ENCODE results near the gene MAP1LC3B. TPM values are rescaled to one million over a fixed set of nuclear protein-coding genes. Genes with fewer than 3 reads are reported as not detected.
"Not testable (repeated sequence)": the region's sequence is repeated elsewhere in the genome, so short reads cannot be mapped to it uniquely, and the experiment has no call there.

Gene MAP1LC3B
- polyA plus RNA-seq, 1 donor: 44.7 TPM

GRCh38 chr16:87360862-87361610 is 31.1 kb upstream of the MAP1LC3B start:
- peaks cover 58% of the 10 kb centered on the region for H3K36me3 ChIP-seq (ENCODE audit: control insufficient read depth, insufficient read depth, low read length)

GRCh38 chr16:87361916-87362619 is 30.1 kb upstream of the MAP1LC3B start:
- DNase-seq: no peak
- Histone ChIP-seq H3K27me3 (ENCODE audit: control insufficient read depth, insufficient read depth, low read length) (no peaks in the 10 kb centered on the region), H3K4me1 (ENCODE audit: control insufficient read depth, insufficient read depth, low read length) (no peaks in the 10 kb centered on the region), H3K4me3 (ENCODE audit: low read length) (no peak overlapping the region), H3K27ac (ENCODE audit: low read length) (no peak overlapping the region), H3K36me3 (ENCODE audit: control insufficient read depth, insufficient read depth, low read length) (peaks cover 57% of the 10 kb centered on the region), H3K9me3 (ENCODE audit: control insufficient read depth, low read depth, low read length) (no peaks in the 10 kb centered on the region)
- WGBS (ENCODE audit: insufficient coverage, low lambda C conversion rate): no CpG with 5 or more reads among the region's 8 CpGs

More at GRCh38 chr16:87360862-87361610, 31.1 kb upstream of the MAP1LC3B start:
- H3K4me1 ChIP-seq (ENCODE audit: control insufficient read depth, insufficient read depth, low read length): no peaks in the 10 kb centered on the region
- DNase-seq: no peak
- H3K27me3 ChIP-seq (ENCODE audit: control insufficient read depth, insufficient read depth, low read length): no peaks in the 10 kb centered on the region
- no CpG with 5 or more reads among the region's 16 CpGs for WGBS (ENCODE audit: insufficient coverage, low lambda C conversion rate)
- H3K9me3 ChIP-seq (ENCODE audit: control insufficient read depth, low read depth, low read length): no peaks in the 10 kb centered on the region
- no peak overlapping the region for H3K4me3 ChIP-seq (ENCODE audit: low read length)
- H3K27ac ChIP-seq (ENCODE audit: low read length): no peak overlapping the region

GRCh38 chr16:87362828-87363559 is 29.1 kb upstream of the MAP1LC3B start:
- 93% methylated on average over 3 of the region's 13 CpGs for WGBS (ENCODE audit: insufficient coverage, low lambda C conversion rate)
- not testable (repeated sequence) for H3K4me1 ChIP-seq (ENCODE audit: control insufficient read depth, insufficient read depth, low read length); H3K9me3 ChIP-seq (ENCODE audit: control insufficient read depth, low read depth, low read length); H3K27me3 ChIP-seq (ENCODE audit: control insufficient read depth, insufficient read depth, low read length); H3K4me3 ChIP-seq (ENCODE audit: low read length); DNase-seq; H3K27ac ChIP-seq (ENCODE audit: low read length)
- peaks cover 54% of the 10 kb centered on the region for H3K36me3 ChIP-seq (ENCODE audit: control insufficient read depth, insufficient read depth, low read length)

- H3K27me3 ChIP-seq (ENCODE audit: control insufficient read depth, insufficient read depth, low read length): no peaks in the 10 kb centered on the region
- H3K4me1 ChIP-seq (ENCODE audit: control insufficient read depth, insufficient read depth, low read length): no peaks in the 10 kb centered on the region
- H3K27ac ChIP-seq (ENCODE audit: low read length): no peak overlapping the region
- WGBS (ENCODE audit: insufficient coverage, low lambda C conversion rate): no CpG with 5 or more reads among the region's 17 CpGs
- DNase-seq: no peak
- no peaks in the 10 kb centered on the region for H3K9me3 ChIP-seq (ENCODE audit: control insufficient read depth, low read depth, low read length)
- no peak overlapping the region for H3K4me3 ChIP-seq (ENCODE audit: low read length)
- peaks cover 45% of the 10 kb centered on the region for H3K36me3 ChIP-seq (ENCODE audit: control insufficient read depth, insufficient read depth, low read length)
These were observed 28.2 kb upstream of the MAP1LC3B start for GRCh38 chr16:87363771-87364455.

GRCh38 chr16:87365021-87365713 is 27.0 kb upstream of the MAP1LC3B start:
- Histone ChIP-seq H3K4me1 (ENCODE audit: control insufficient read depth, insufficient read depth, low read length) (no peaks in the 10 kb centered on the region), H3K27me3 (ENCODE audit: control insufficient read depth, insufficient read depth, low read length) (no peaks in the 10 kb centered on the region), H3K9me3 (ENCODE audit: control insufficient read depth, low read depth, low read length) (no peaks in the 10 kb centered on the region), H3K27ac (ENCODE audit: low read length) (no peak overlapping the region), H3K36me3 (ENCODE audit: control insufficient read depth, insufficient read depth, low read length) (peaks cover 33% of the 10 kb centered on the region), H3K4me3 (ENCODE audit: low read length) (no peak overlapping the region)
- DNase-seq: no peak
- WGBS (ENCODE audit: insufficient coverage, low lambda C conversion rate): 60% methylated on average over 2 of the region's 13 CpGs

GRCh38 chr16:87366288-87366687 is 25.8 kb upstream of the MAP1LC3B start:
- Histone ChIP-seq H3K4me1 (ENCODE audit: control insufficient read depth, insufficient read depth, low read length) (no peaks in the 10 kb centered on the region), H3K36me3 (ENCODE audit: control insufficient read depth, insufficient read depth, low read length) (peaks cover 21% of the 10 kb centered on the region), H3K27ac (ENCODE audit: low read length) (no peak overlapping the region), H3K4me3 (ENCODE audit: low read length) (no peak overlapping the region), H3K27me3 (ENCODE audit: control insufficient read depth, insufficient read depth, low read length) (no peaks in the 10 kb centered on the region), H3K9me3 (ENCODE audit: control insufficient read depth, low read depth, low read length) (no peaks in the 10 kb centered on the region)
- no CpG with 5 or more reads among the region's 4 CpGs for WGBS (ENCODE audit: insufficient coverage, low lambda C conversion rate)
- no peak for DNase-seq

GRCh38 chr16:87366930-87367329 is 25.2 kb upstream of the MAP1LC3B start:
- Histone ChIP-seq H3K4me3 (ENCODE audit: low read length) (no peak overlapping the region), H3K27ac (ENCODE audit: low read length) (no peak overlapping the region), H3K36me3 (ENCODE audit: control insufficient read depth, insufficient read depth, low read length) (peaks cover 15% of the 10 kb centered on the region), H3K9me3 (ENCODE audit: control insufficient read depth, low read depth, low read length) (no peaks in the 10 kb centered on the region), H3K27me3 (ENCODE audit: control insufficient read depth, insufficient read depth, low read length) (no peaks in the 10 kb centered on the region), H3K4me1 (ENCODE audit: control insufficient read depth, insufficient read depth, low read length) (no peaks in the 10 kb centered on the region)
- no peak for DNase-seq
- WGBS (ENCODE audit: insufficient coverage, low lambda C conversion rate): no CpG with 5 or more reads among the region's 1 CpG

GRCh38 chr16:87367529-87367928 is 24.6 kb upstream of the MAP1LC3B start:
- Histone ChIP-seq H3K4me1 (ENCODE audit: control insufficient read depth, insufficient read depth, low read length) (no peaks in the 10 kb centered on the region), H3K4me3 (ENCODE audit: low read length) (no peak overlapping the region), H3K9me3 (ENCODE audit: control insufficient read depth, low read depth, low read length) (no peaks in the 10 kb centered on the region), H3K36me3 (ENCODE audit: control insufficient read depth, insufficient read depth, low read length) (peaks cover 12% of the 10 kb centered on the region), H3K27ac (ENCODE audit: low read length) (no peak overlapping the region), H3K27me3 (ENCODE audit: control insufficient read depth, insufficient read depth, low read length) (no peaks in the 10 kb centered on the region)
- no CpG with 5 or more reads among the region's 9 CpGs for WGBS (ENCODE audit: insufficient coverage, low lambda C conversion rate)
- no peak for DNase-seq

GRCh38 chr16:87368029-87368770 is 23.9 kb upstream of the MAP1LC3B start:
- no peaks in the 10 kb centered on the region for H3K9me3 ChIP-seq (ENCODE audit: control insufficient read depth, low read depth, low read length)
- no peak overlapping the region for H3K27ac ChIP-seq (ENCODE audit: low read length)
- H3K27me3 ChIP-seq (ENCODE audit: control insufficient read depth, insufficient read depth, low read length): no peaks in the 10 kb centered on the region
- no peaks in the 10 kb centered on the region for H3K4me1 ChIP-seq (ENCODE audit: control insufficient read depth, insufficient read depth, low read length)
- no peak for DNase-seq
- no peak overlapping the region for H3K4me3 ChIP-seq (ENCODE audit: low read length)
- WGBS (ENCODE audit: insufficient coverage, low lambda C conversion rate): 100% methylated on average over 1 of the region's 5 CpGs
- peaks cover 9% of the 10 kb centered on the region for H3K36me3 ChIP-seq (ENCODE audit: control insufficient read depth, insufficient read depth, low read length)
